GM19238 (cell line): ENCODE results near the gene ADGRV1.
"Not testable (repeated sequence)": the region's sequence is repeated elsewhere in the genome, so short reads cannot be mapped to it uniquely, and the experiment has no call there.

ENCODE experiments used
- DNase-seq: peaks from one replicate; pipeline ENCODE4 v3.0.0; 2011; ENCODE audit warnings: low spot score; ENCODE audit not compliant: insufficient read length

The ADGRV1 gene

GRCh38 chr5:90985341-90985740 lies 426.7 kb downstream of the ADGRV1 start:
- no peak for DNase-seq

- no peak for DNase-seq
These were observed 429.1 kb downstream of the ADGRV1 start for GRCh38 chr5:90987726-90988125.

- no peak for DNase-seq
These were observed 432.6 kb downstream of the ADGRV1 start for GRCh38 chr5:90991201-90991600.

GRCh38 chr5:90994796-90995195 lies 436.2 kb downstream of the ADGRV1 start:
- DNase-seq: no peak

- DNase-seq: no peak
These were observed 437.5 kb downstream of the ADGRV1 start for GRCh38 chr5:90996089-90996488.

GRCh38 chr5:90997082-90997481 lies 438.5 kb downstream of the ADGRV1 start:
- no peak for DNase-seq

- no peak for DNase-seq
These were observed 442.1 kb downstream of the ADGRV1 start for GRCh38 chr5:91000743-91001142.

DNA sequence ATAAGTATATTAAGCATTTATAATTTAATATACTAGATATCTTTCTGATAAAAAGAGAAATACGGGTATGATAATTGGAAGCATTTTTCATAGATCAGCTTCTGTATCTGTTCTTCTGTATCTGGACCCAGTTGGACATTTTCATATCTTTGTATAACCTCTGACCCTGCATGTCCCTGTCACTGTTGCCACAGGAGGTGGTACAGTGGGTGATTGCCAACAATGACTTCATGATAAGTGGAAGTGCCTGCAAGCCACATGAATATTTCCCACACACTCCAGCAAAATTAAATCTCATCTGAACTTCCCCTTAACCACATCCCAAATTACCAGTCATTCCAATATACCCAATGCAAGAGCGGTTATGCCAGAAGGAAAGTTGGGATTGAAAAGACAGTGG lies 448.1 kb downstream of the ADGRV1 start:
- DNase-seq: no peak

- DNase-seq: no peak
These were observed 448.7 kb downstream of the ADGRV1 start for GRCh38 chr5:91007251-91007650.

GRCh38 chr5:91007780-91008402 lies 449.3 kb downstream of the ADGRV1 start:
- DNase-seq: no peak

DNA sequence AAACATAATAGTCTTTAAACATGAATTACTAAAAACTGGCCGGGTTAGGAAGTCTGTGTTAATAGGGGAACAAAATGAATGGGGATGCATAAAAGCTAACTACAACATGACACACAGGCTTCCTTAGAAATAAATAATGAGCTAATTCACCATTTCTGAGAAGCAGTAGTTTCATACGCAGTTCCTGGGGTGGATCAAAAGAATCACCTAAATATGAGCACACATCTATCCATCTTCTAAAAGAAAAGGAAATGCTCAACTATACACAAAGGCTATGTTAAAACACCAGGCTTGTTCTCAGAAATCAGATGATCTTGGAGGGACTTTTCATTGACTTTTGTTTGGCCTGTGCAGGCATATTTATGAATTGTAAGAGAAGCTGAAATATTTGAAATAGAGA lies 451.5 kb downstream of the ADGRV1 start:
- no peak for DNase-seq

- DNase-seq: no peak
These were observed 452.4 kb downstream of the ADGRV1 start for GRCh38 chr5:91011029-91011428.

DNA sequence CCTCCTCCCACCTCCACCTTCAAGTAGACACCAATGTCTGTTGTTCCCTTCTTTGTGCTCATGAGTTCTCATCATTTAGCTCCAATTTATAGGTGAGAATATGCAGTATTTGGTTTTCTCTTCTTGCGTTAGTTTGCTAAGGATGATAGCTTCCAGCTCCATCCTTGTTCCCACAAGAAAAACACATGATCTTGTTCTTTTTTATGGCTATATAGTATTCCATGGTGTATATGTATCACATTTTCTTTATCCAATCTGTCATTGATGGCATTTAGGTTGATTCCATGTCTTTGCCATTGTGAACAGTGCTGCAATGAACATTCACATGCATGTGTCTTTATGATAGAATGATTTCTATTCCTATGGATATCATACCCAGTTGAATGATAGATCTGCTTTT lies 454.3 kb downstream of the ADGRV1 start:
- DNase-seq: not testable (repeated sequence)

- no peak for DNase-seq
These were observed 457.7 kb downstream of the ADGRV1 start for GRCh38 chr5:91016322-91016721.

- DNase-seq: no peak
These were observed 458.5 kb downstream of the ADGRV1 start for GRCh38 chr5:91016954-91017700.

DNA sequence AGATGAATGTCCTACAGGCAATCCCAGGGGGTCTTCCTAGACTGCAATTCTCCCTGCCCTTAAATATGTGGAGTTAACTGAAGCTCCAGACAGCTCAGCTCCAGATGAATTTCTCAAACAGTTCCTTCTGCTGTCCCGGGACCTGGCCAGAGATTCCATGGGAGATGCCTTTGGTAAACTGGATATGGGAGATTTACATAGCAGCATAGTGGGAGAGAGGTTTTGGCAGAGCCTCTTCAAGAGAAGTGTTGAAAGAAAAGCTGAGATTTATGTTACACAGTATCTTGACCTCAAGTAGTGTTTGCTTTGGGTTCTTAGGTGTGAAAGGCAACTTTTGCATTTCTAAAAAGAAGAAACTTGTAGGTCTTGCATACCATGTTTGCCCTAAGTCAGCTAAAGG lies 459.6 kb downstream of the ADGRV1 start:
- no peak for DNase-seq

DNA sequence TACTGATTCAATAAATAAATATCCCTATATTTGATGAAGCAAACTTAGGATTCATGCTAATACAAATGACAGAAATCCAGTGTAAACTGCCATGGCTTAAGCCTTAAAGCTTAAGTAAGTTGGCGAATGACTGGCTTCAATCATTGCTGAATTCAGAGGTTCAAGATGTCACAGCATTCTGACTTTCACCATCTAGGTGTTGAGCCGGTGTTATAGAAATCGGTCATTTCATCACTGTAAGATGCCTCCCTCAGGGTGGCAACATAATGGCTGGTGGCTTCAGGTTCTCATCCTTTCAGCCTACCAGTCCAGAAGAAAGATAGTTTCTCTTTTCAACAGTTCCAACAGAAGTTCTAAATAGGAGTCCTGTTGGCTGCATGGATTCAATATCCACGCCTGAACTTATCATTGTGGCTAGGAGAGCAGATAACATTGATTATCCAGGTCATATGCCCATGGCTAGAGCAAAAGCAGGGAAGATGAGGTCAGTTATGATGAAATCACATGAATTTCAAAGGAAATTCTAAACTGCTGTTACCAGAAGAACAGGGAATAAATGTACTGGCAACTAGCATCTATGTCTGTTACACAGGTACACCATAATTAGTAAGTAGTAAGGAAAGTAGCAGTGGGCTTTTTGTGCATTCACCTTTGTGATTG lies 460.2 kb downstream of the ADGRV1 start:
- no peak for DNase-seq

DNA sequence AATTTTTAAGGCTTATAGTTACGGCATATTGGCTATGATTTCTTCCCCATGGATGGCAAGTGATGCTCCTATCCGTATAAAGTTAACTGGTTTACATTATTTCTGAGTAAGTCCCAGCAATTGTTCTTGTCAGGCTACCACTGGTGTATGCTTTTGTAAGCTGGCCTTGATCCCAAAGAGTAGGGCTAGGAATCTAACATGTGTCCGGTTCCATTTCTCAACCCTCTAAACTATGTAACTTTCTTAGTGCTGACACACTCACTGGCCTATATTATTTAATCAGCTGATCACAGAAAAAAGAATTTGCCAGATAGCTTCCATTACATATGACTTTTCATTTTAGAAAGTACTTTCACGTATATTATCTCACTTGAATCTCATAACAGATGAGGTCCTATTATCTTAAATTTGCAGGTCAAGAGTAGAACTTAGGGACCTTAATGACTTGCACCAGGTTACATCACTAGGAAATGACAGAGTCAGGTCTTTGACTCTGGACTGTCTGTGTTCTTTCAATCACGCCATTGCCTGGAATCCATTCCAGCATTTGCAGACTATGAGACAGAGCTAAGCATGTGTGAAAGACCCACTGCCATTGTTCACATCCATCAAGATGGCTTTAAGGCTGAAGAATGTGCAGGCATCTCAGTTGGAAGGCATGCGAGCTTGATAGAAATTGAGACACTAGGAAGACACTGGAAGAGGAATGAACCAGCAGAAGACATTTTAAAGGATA lies 461.6 kb downstream of the ADGRV1 start:
- DNase-seq: no peak

- no peak for DNase-seq
These were observed 463.9 kb downstream of the ADGRV1 start for GRCh38 chr5:91022518-91022917.

- no peak for DNase-seq
These were observed 465.6 kb downstream of the ADGRV1 start for GRCh38 chr5:91024206-91024605.

GRCh38 chr5:91024727-91025126 lies 466.1 kb downstream of the ADGRV1 start:
- no peak for DNase-seq

DNA sequence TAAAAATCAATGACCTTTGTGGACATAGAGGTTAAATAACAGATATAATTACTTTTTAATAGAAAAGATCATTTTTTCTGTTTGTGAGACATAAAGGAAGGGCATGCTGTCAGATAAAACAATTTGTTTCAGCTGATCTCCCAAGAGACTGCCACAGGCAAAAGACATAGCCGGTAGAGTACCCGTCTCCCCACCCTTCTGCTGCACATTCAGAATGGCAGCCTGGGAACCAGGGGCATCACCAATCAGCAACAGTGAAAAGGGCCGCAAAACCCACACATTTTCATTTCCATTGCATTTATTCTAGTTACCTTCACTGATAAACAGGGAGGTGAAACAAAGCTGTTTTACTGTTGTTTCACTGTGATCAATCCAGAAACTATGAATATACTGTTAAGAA lies 466.9 kb downstream of the ADGRV1 start:
- no peak for DNase-seq
